Left colon (tissue), 2 donors: ENCODE measurements around the gene C20orf173. TPM values are rescaled to one million over a fixed set of nuclear protein-coding genes. Genes with fewer than 3 reads are reported as not detected.
"Not testable (repeated sequence)": the region's sequence is repeated elsewhere in the genome, so short reads cannot be mapped to it uniquely, and the experiment has no call there.

Experiments
- ATAC-seq: fragments of 200-7000 bp; cut with Tn5 transposase; one replicate; pipeline ENCODE4 v1.9.1; 2020; ENCODE audit warnings: mild to moderate bottlenecking, moderate library complexity
- DNase-seq, 2 donors: peaks; one replicate each; pipeline ENCODE4 v3.0.0-alpha.2; 2020
- intact Hi-C, 2 donors: fragments of 100-400 bp; cut with DNase I in 1 of 2; cut with micrococcal nuclease in 1 of 2; formaldehyde crosslinking; loops; one replicate each; pipeline versions ENCODE4 v1.11.2 to v1.14.0; 2022; cut with DNase I, micrococcal nuclease
- long read RNA-seq: library from polyadenylated mRNA; unstranded; transcript quantifications from one replicate; pipeline ENCODE4 v2.0.0, GENCODE V29; 2021
- total RNA-seq, 2 donors: library from RNA; stranded (reverse); fragmentation: NEBNext Ultra II Directional; extraction: Animal tissue kit (Norgen Biotek cat#: 25700); gene quantifications; one replicate each; pipeline ENCODE4 v1.2.1, GENCODE V29; 2021
- donor health status: DM: no; HTN: no; CAD: no.
- donor health status: DM: yes; HTN: yes; CAD: no.

The C20orf173 gene, protein sequence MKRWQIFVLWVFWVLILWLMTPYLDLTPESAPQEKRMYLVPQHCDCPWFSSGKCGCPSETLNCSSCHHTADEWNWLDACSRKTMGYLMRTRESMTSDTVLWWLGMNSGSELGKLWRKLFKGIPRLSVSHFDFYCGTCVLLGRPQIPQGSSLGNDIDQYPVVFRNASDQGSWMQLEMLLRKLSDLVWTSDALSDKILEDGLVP
- total RNA-seq = not detected
- long read RNA-seq = 0 reads

GRCh38 chr20:35529552-35529951 is at the start of gene C20orf173:
TSS of gene C20orf173 (minus strand) at chr20:35529652. CDS start at chr20:35529373, 279 bp downstream.
- ATAC-seq (no peak), DNase-seq (no peak)
- intact Hi-C loops = no loop called here

GRCh38 chr20:35579196-35579595 is 49.7 kb upstream of the C20orf173 start:
- DNase-seq = no peak
- intact Hi-C loops = no loop called here
- ATAC-seq = no peak

- DNase-seq (no peak), ATAC-seq (no peak)
- intact Hi-C loops = no loop called here
These were observed 49.0 kb upstream of the C20orf173 start for GRCh38 chr20:35578469-35578868.

GRCh38 chr20:35576816-35577215 is 47.4 kb upstream of the C20orf173 start:
- intact Hi-C loops = no loop called here
- DNase-seq (no peak), ATAC-seq (peak; percentile 18)

- ATAC-seq (peak; percentile 96), DNase-seq (peak; percentile 89 to 92)
- intact Hi-C loops = no loop called here
These were observed 46.5 kb upstream of the C20orf173 start for GRCh38 chr20:35575958-35576357.

DNA sequence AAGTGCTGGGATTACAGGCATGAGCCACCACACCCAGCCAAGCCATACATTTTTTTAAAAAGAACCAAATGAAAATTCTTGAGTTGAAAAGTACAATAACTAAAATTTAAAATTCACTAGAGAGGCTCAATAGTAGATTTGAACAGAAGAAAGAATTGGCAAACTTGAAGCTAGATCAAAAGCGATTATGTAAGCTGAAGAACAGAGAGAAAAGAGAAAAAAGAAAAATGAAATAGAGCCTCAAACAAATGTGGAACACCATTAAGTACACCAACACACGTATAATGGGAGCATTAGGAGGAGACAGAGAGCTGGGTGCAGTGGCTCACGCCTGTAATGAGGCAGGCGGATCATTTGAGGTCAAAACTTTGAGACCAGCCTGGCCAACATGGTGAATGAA is 43.4 kb upstream of the C20orf173 start:
- DNase-seq (no peak), ATAC-seq (no peak)
- intact Hi-C loops = no loop called here

DNA sequence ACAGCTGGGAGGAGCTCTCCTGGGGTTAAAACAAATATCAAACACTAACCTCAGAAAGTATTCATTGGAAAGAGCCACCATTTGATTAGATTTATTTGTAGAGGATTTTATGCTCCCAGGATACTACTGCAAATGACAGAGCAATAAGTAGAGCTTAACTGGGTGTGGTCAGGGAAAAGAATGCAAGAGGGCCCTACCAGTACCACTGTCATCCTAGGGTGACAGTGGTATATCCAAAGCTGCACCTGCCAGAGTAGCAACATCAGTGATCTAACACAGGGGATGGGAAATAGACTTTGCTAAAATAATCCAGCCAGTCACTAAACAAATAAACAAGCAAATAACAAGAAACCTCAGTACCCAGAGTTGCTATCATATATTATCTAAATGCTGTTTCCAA is 42.1 kb upstream of the C20orf173 start:
- ATAC-seq = peak; percentile 20
- intact Hi-C loops = no loop called here
- DNase-seq = no peak

DNA sequence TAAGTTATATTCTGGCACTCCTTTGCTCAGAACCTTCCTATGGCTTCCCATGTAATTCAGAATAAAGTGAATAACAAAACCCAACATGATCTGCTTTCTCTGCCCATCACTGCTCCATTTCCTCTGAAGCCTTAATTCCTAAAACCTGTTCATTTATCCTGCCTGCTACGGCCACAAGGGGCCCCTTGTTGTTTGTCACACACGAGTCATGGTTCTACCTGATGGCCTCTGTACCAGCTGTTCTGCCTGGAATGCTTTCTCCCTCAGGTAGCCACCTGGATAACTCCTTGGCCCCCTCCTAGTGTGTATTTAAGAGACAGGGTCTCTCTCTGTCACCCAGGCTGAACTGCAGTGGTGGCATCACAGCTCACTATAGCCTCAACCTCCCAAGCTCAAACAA is 39.2 kb upstream of the C20orf173 start:
- peak; percentile 90 for ATAC-seq
- intact Hi-C loops = no loop called here
- DNase-seq = peak in 1 of 2 donors; percentile 36

DNA sequence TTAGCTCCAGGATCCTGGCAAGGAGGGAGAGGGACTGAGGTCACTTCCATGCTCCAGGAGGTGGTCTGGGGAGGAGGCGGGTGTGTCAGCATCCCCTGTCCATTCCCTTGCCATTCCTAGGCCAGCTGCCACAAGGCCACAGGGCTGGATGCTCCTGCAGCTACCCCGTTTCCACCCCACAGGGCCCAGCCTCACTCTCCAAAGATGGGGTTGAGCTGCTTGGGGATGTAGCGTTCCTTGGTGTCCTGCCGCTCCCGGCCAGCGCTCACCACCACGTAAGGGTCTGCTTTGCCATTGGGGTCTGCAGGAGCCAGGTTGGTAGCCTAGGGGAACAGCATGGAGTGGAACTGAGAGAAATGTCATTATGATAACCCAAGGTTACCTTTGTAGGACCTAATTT is 35.5 kb upstream of the C20orf173 start:
- ATAC-seq (no peak), DNase-seq (no peak)
- intact Hi-C loops = no loop called here

GRCh38 chr20:35563834-35564233 is 34.4 kb upstream of the C20orf173 start:
- intact Hi-C loops = no loop called here
- ATAC-seq = no peak
- DNase-seq = no peak

DNA sequence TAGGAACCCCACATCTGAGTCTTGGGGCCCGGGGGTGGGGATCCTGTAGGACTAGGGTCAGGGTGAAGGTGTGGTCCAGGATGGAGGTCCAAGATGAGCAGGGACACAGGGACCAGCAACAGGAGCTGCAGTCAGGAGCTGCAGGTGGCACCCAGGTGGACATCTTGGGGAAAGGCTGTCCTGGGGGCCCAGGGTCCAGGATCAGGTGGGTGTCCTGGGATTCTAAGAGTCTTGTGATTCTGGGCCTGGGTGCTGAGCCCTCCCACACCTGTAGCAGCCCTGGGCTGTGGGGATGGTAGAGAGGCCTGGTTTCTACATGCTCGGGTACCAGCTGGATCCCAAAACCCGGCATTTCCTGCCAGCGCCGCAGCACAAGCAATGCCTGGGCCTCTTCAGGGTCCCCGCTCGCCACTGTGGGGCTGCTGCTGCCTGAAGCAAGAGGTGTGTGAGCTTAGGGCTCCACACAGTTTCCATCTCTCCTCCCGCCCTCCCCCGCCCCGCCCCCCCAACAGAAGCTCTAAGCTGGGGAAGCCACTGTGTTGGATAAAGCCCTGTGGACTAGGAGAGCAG is 33.2 kb upstream of the C20orf173 start:
- DNase-seq (no peak), ATAC-seq (no peak)
- intact Hi-C loops = no loop called here

DNA sequence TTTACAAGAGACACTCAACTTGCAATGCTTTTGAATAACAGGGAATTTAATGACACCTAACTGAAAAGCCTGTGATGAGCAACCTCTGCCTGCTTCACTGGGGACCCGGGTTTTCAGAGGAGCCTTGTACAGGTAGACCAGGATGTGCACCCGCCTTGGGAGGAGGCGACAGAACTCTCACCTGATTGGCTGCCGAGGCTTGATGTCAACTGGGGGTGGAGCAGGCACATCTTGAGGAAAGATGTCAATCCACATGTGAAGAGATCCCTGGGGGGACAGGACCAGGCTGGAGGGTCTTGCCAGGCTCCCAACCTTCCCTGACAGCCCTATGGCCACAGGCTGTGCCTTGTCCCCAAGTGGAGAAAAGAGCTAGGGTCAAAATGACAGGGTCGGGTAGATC is 32.2 kb upstream of the C20orf173 start:
- DNase-seq = no peak
- intact Hi-C loops = no loop called here
- ATAC-seq = no peak

DNA sequence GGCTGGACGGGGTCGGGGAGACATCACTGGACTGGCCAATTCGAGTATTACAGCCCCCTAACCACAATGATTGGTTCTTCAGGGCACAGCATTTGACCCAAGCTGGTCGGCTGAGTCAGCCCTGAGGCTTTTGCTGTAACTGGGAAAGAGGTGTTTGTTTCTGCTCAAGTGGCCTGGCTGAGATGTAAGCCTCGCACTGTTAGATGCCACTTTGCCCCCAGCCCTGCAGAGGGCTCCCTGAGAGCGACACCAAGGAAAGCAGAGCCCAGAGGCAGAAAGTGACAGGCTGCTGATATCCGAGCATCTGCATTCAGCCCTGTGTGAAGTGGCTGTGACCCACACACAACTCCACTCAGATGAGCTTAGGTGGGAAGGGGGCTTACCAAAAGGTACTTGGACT is 31.8 kb upstream of the C20orf173 start:
- intact Hi-C loops = no loop called here
- no peak for DNase-seq
- ATAC-seq = peak; percentile 70

- no peak for ATAC-seq
- intact Hi-C loops = no loop called here
- DNase-seq = no peak
These were observed 31.1 kb upstream of the C20orf173 start for GRCh38 chr20:35560541-35560940.

DNA sequence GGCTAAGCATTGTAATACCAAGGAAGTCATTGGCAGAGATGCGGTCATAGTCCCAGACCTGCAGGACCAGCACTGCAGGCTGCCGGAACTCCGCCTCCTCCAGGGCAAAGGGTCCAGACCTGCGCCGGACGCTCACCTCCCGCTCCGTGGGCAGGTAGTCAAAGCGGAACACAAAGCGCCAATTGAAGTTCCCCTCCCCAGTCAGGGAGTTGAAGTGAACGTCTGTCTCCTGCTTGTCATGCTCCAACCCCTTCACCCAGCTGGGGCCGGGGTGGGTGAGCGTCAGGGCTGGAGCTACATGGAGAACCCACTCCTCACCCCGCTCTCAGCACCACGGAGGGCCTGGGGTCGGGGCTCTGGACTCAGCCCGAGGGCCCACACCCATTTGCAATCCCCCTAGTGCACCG is 30.7 kb upstream of the C20orf173 start:
- intact Hi-C loops = no loop called here

GRCh38 chr20:35559042-35559693 is 29.7 kb upstream of the C20orf173 start:
- peak; percentile 18 for ATAC-seq
- intact Hi-C loops = no loop called here
- no peak for DNase-seq

More for the DNA sequence above, 30.7 kb upstream of the C20orf173 start:
- peak; percentile 85 for ATAC-seq
- DNase-seq = peak; percentile 48 to 65

- DNase-seq = no peak
- intact Hi-C loops = no loop called here
- ATAC-seq = no peak
These were observed 29.0 kb upstream of the C20orf173 start for GRCh38 chr20:35558451-35558850.

GRCh38 chr20:35556871-35557270 is 27.4 kb upstream of the C20orf173 start:
- no peak for ATAC-seq
- no peak for DNase-seq
- intact Hi-C loops = no loop called here

DNA sequence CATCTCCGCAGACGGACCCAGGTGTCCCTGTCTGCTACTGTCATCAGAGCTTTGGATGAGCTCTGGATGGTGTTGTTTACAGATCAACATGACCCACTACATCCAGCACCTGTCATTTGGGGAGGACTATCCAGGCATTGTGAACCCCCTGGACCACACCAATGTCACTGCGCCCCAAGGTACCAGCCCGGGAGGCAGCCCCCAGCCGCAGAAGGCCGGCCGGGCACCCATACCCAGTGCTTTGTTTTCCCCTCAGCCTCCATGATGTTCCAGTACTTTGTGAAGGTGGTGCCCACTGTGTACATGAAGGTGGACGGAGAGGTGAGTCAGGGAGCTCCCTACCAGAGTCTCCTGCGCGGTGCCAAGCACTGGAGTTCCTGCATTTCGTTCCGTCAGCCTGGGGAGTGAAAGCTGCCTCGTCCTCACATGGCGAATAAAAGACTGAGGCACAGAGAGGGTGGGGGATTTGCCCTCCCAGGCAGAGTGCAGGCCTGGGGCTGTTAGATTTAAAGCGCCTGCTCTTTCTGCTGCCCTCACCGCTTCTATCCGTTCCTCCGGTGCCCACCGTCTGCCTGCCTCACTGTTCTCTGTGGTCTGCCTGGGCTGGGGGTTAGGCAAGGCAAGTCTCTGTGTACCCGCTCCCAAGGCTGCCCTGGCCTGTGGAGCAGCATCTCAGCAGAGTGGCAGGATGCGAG is 26.6 kb upstream of the C20orf173 start:
- intact Hi-C loops = no loop called here
- no peak for ATAC-seq
- DNase-seq = no peak

DNA sequence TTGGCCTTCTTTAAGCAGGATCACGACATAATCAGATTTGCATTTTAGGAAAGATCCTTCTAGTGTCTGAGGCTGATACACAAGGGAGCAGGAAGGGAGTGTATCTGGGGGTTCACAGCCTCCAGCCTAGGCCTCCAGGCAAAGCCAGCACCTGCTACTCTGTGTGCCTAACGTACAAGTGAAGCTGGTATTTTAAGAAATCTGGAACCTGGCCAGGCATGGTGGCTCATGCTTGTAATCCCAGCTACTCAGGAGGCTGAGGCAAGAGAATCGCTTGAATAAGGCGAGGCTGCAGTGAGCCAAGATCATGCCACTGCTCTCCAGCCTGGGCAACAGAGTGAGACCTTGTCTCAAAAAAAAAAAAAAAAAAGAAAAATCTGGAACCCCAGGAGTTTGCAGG is 26.0 kb upstream of the C20orf173 start:
- intact Hi-C loops, ATAC-seq: not testable (repeated sequence)

More for the DNA sequence above, 26.0 kb upstream of the C20orf173 start:
- not testable (repeated sequence) for DNase-seq
